ENCODE results near the gene SDHC. TPM values are rescaled to one million over a fixed set of nuclear protein-coding genes. Genes with fewer than 3 reads are reported as not detected.

Gene SDHC
- total RNA-seq, 1 experiment from 2014 or later, result 192 TPM

- CTCF ChIA-PET, result interaction anchor here (1.0 kb wide), 1 partner anchor 8 kb away, joined by 5 read pairs; no protein-coding TSS in a partner anchor
These were observed 31.2 kb upstream of the SDHC start for GRCh38 chr1:161282991-161283390.

More at GRCh38 chr1:161282991-161283390, 31.2 kb upstream of the SDHC start:
- TF ChIP-seq TCF7L2 (IDR thresholded peaks at IDR 0.05; ENCODE audit: borderline replicate concordance, extremely low read depth, insufficient read depth, insufficient read length), result no peak
- TF ChIP-seq ZNF274 (IDR thresholded peaks at IDR 0.05; ENCODE audit: low read depth, low read length), result no peak
- TF ChIP-seq FOSL1 (IDR thresholded peaks at IDR 0.05; ENCODE audit: low read depth), result no peak
- no peak for TF ChIP-seq CBX3 (IDR thresholded peaks at IDR 0.05; ENCODE audit: low read depth)
- TF ChIP-seq JUND (IDR thresholded peaks at IDR 0.05), result no peak
- no peak for TF ChIP-seq REST (IDR thresholded peaks at IDR 0.05; ENCODE audit: low read depth)
- TF ChIP-seq SIN3A (IDR thresholded peaks at IDR 0.05; ENCODE audit: low read depth), result no peak
- no peak for TF ChIP-seq EZH2 (IDR thresholded peaks at IDR 0.05)
- TF ChIP-seq ELF1 (IDR thresholded peaks at IDR 0.05; ENCODE audit: borderline replicate concordance, low read depth), result no peak
- no peak for TF ChIP-seq POLR2AphosphoS5 (IDR thresholded peaks at IDR 0.05; ENCODE audit: low read depth, low read length)
- TF ChIP-seq CTCF (IDR thresholded peaks at IDR 0.05 in 2 of 3, conservative IDR thresholded peaks at IDR 0.05 in 1 of 3; ENCODE audit: borderline replicate concordance in 1 of 3, insufficient read depth in 1 of 3, low read depth in 2 of 3, low read length in 2 of 3), result no peak
- no peak for TF ChIP-seq RAD21 (IDR thresholded peaks at IDR 0.05; ENCODE audit: low read depth)
- TF ChIP-seq YY1 (IDR thresholded peaks at IDR 0.05; ENCODE audit: extremely low read depth, insufficient replicate concordance, low read depth, low read length), result no peak
- TF ChIP-seq EGR1 (IDR thresholded peaks at IDR 0.05; ENCODE audit: low read depth), result no peak
- TF ChIP-seq POLR2A (IDR thresholded peaks at IDR 0.05; ENCODE audit: borderline replicate concordance, extremely low read depth, insufficient read depth, insufficient read length), result no peak
- no peak for TF ChIP-seq EZH2phosphoT487 (IDR thresholded peaks at IDR 0.05; ENCODE audit: borderline replicate concordance)
- ChIA-PET RAD21 (ENCODE audit: low non-redundant PET in 1 of 2, low total read pairs in 2 of 2, uncharacterized antibody in 2 of 2, unreplicated experiment in 2 of 2) (no interaction called here), POLR2A (no interaction called here)
- no TSS peak for BruUV-seq (replicated peaks)
- no peak overlapping the region for H2AFZ ChIP-seq (ENCODE audit: low read depth, low read length, poor library complexity, severe bottlenecking)
- ATAC-seq (no peak), DNase-seq (ENCODE audit: low read depth, low spot score) (no peak)
- no peaks in the 10 kb centered on the region for H3K4me1 ChIP-seq (ENCODE audit: control insufficient read depth in 1 of 2, insufficient read depth in 2 of 2, low read length in 2 of 2)
- no peak overlapping the region for H3K4me2 ChIP-seq (ENCODE audit: low read length)
- no peaks in the 10 kb centered on the region for H3K9me3 ChIP-seq (ENCODE audit: control insufficient read depth in 1 of 2, insufficient read depth in 1 of 2, low read depth in 1 of 2, low read length in 2 of 2)
- H3K79me2 ChIP-seq (ENCODE audit: insufficient read depth, low read length), result no peaks in the 10 kb centered on the region
- no peaks in the 10 kb centered on the region for H4K20me1 ChIP-seq (ENCODE audit: insufficient read depth)
- H3K27ac ChIP-seq (ENCODE audit: low read depth, low read length), result no peak overlapping the region
- intact Hi-C loops (cut with micrococcal nuclease), result no loop called here
- no peak overlapping the region for H3K9ac ChIP-seq (ENCODE audit: low read length)
- no peak overlapping the region for H3K4me3 ChIP-seq (replicated peaks in 1 of 2; ENCODE audit: low read depth in 1 of 2, low read length in 2 of 2)
- no peaks in the 10 kb centered on the region for H3K9me2 ChIP-seq (ENCODE audit: insufficient read depth)
- no peaks in the 10 kb centered on the region for H3K36me3 ChIP-seq (ENCODE audit: control insufficient read depth in 1 of 2, insufficient read depth in 2 of 2, low read length in 2 of 2)
- peaks cover 23% of the 10 kb centered on the region; the same call in 1 of the 2 replicates for H3K27me3 ChIP-seq (ENCODE audit: insufficient read depth, low read length)

Data from HCT116 (cell line).